Activated CD4-positive, alpha-beta memory T cell treated with anti-CD3 and anti-CD28 coated beads for 36 hours (primary cell): ENCODE results near the gene C6orf163. TPM values are rescaled to one million over a fixed set of nuclear protein-coding genes. Genes with fewer than 3 reads are reported as not detected.

ENCODE experiments used
- CTCF ChIA-PET: fragments of 350-600 bp; sonication (Branson Sonifier 250); formaldehyde crosslinking; loops from one replicate; lab custom pipeline; 2021; ENCODE audit warnings: antibody characterized with exemption, inconsistent platforms; lab: Charles Lee
- POLR2A ChIA-PET: fragments of 350-600 bp; sonication (Branson Sonifier 250); formaldehyde crosslinking; loops from one replicate; lab custom pipeline; 2021; ENCODE audit warnings: antibody characterized with exemption; lab: Charles Lee
- DNase-seq: peaks from one replicate; pipeline ENCODE4 v3.0.0-alpha.2; 2020
- H3K27ac Mint-ChIP-seq: one replicate; pipeline ENCODE4 v1.8.0; 2021; ENCODE audit warnings: mixed read lengths
- H3K27me3 Mint-ChIP-seq: one replicate; pipeline ENCODE4 v1.8.0; 2021; ENCODE audit warnings: mixed read lengths
- H3K36me3 Mint-ChIP-seq: one replicate; pipeline ENCODE4 v1.8.0; 2021; ENCODE audit warnings: mixed read lengths
- H3K4me1 Mint-ChIP-seq: one replicate; pipeline ENCODE4 v1.8.0; 2021; ENCODE audit warnings: low read depth, mixed read lengths
- H3K4me3 Mint-ChIP-seq: one replicate; pipeline ENCODE4 v1.8.0; 2021; ENCODE audit warnings: mild to moderate bottlenecking, mixed read lengths
- H3K9me3 Mint-ChIP-seq: one replicate; pipeline ENCODE4 v1.8.0; 2021; ENCODE audit warnings: mixed read lengths
- intact Hi-C: fragments of 100-400 bp; cut with micrococcal nuclease; formaldehyde crosslinking; loops from one replicate; pipeline ENCODE4 v1.15.1; 2023
- total RNA-seq, 2 experiments: library from RNA; stranded (reverse); gene quantifications; one replicate each; pipeline ENCODE4 v1.2.3, GENCODE V29; 2021

The C6orf163 gene
- total RNA-seq, 2 experiments from 2014 or later: 0.95 to 1.1 TPM

GRCh38 chr6:87395431-87395830 is 50.8 kb downstream of the C6orf163 start:
- Mint-ChIP-seq H3K9me3 (no peaks in the 10 kb centered on the region), H3K27me3 (no peaks in the 10 kb centered on the region), H3K27ac (no peak overlapping the region), H3K4me3 (no peak overlapping the region), H3K36me3 (peaks cover 2% of the 10 kb centered on the region), H3K4me1 (no peaks in the 10 kb centered on the region)
- no peak for DNase-seq
- POLR2A ChIA-PET: no interaction called here
- intact Hi-C loops: no loop called here
- CTCF ChIA-PET: no interaction called here

GRCh38 chr6:87396595-87397392 is 52.2 kb downstream of the C6orf163 start:
- no peak overlapping the region for H3K27ac Mint-ChIP-seq
- H3K4me3 Mint-ChIP-seq: no peak overlapping the region
- intact Hi-C loops: no loop called here
- POLR2A ChIA-PET: no interaction called here
- H3K36me3 Mint-ChIP-seq: peaks cover 2% of the 10 kb centered on the region
- H3K4me1 Mint-ChIP-seq: no peaks in the 10 kb centered on the region
- DNase-seq: no peak
- no peaks in the 10 kb centered on the region for H3K27me3 Mint-ChIP-seq
- CTCF ChIA-PET: no interaction called here
- H3K9me3 Mint-ChIP-seq: no peaks in the 10 kb centered on the region

GRCh38 chr6:87397656-87398055 is 53.0 kb downstream of the C6orf163 start:
- no peak overlapping the region for H3K4me3 Mint-ChIP-seq

GRCh38 chr6:87401832-87402231 is 57.2 kb downstream of the C6orf163 start:
- Mint-ChIP-seq H3K4me1 (no peaks in the 10 kb centered on the region), H3K27me3 (peaks cover 5% of the 10 kb centered on the region), H3K9me3 (no peaks in the 10 kb centered on the region), H3K27ac (no peak overlapping the region), H3K4me3 (no peak overlapping the region), H3K36me3 (no peaks in the 10 kb centered on the region)
- CTCF ChIA-PET: interaction anchor here (2.7 kb wide), 1 partner anchor 9 kb away, joined by 9 read pairs; no protein-coding TSS in a partner anchor
- DNase-seq: no peak
- intact Hi-C loops: no loop called here
- POLR2A ChIA-PET: no interaction called here

More at GRCh38 chr6:87397656-87398055, 53.0 kb downstream of the C6orf163 start:
- no peaks in the 10 kb centered on the region for H3K27me3 Mint-ChIP-seq
- no peaks in the 10 kb centered on the region for H3K9me3 Mint-ChIP-seq
- intact Hi-C loops: no loop called here
- no peak overlapping the region for H3K27ac Mint-ChIP-seq
- POLR2A ChIA-PET: no interaction called here
- H3K36me3 Mint-ChIP-seq: peaks cover 2% of the 10 kb centered on the region
- H3K4me1 Mint-ChIP-seq: no peaks in the 10 kb centered on the region
- no peak for DNase-seq
- CTCF ChIA-PET: interaction anchor here (0.7 kb wide), 1 partner anchor 319 kb away, joined by 3 read pairs; no protein-coding TSS in a partner anchor

- H3K9me3 Mint-ChIP-seq: no peaks in the 10 kb centered on the region
- ChIA-PET CTCF (interaction anchor here (1.7 kb wide), 1 partner anchor 14 kb away, joined by 5 read pairs; no protein-coding TSS in a partner anchor), POLR2A (no interaction called here)
- no peak for DNase-seq
- H3K4me3 Mint-ChIP-seq: peak overlapping the region; percentile 84
- intact Hi-C loops: loop anchor here (5.0 kb wide), 3 partner anchors 85 to 295 kb away; partner anchors contain the start of genes AKIRIN2 and SMIM8
- H3K36me3 Mint-ChIP-seq: no peaks in the 10 kb centered on the region
- H3K27me3 Mint-ChIP-seq: peaks cover 10% of the 10 kb centered on the region
- peaks cover 4% of the 10 kb centered on the region for H3K4me1 Mint-ChIP-seq
- no peak overlapping the region for H3K27ac Mint-ChIP-seq
These were observed 62.9 kb downstream of the C6orf163 start for GRCh38 chr6:87407561-87407900.

- intact Hi-C loops: loop anchor here (1.0 to 5.0 kb wide), 7 partner anchors 64 to 1729 kb away; partner anchors contain the start of genes AKIRIN2, ORC3, SLC35A1 and SMIM8
- no peaks in the 10 kb centered on the region for H3K36me3 Mint-ChIP-seq
- no peaks in the 10 kb centered on the region for H3K9me3 Mint-ChIP-seq
- H3K4me3 Mint-ChIP-seq: peak within 1 kb of the TSS; percentile 84
- peaks cover 10% of the 10 kb centered on the region for H3K27me3 Mint-ChIP-seq
- ChIA-PET CTCF (interaction anchor here (0.7 to 1.7 kb wide), 4 partner anchors 15 to 127 kb away, joined by 3 to 5 read pairs (median 3); partner anchors contain the start of genes SLC35A1 and SMIM8), POLR2A (no interaction called here)
- peak; percentile 82 for DNase-seq
- H3K4me1 Mint-ChIP-seq: peaks cover 4% of the 10 kb centered on the region
- peak within 1 kb of the TSS; percentile 64 for H3K27ac Mint-ChIP-seq
These were observed 63.5 kb downstream of the C6orf163 start, which contains the start of gene CFAP206 for GRCh38 chr6:87407901-87408720. Gene CFAP206 (plus strand): TSS chr6:87407972. CDS start chr6:87409840, 1,868 bp downstream.

- intact Hi-C loops: loop anchor here (1.0 to 5.0 kb wide), 7 partner anchors 64 to 1730 kb away; partner anchors contain the start of genes AKIRIN2, ORC3, SLC35A1 and SMIM8
- Mint-ChIP-seq H3K27me3 (peaks cover 10% of the 10 kb centered on the region), H3K27ac (peak overlapping the region; percentile 64), H3K9me3 (no peaks in the 10 kb centered on the region), H3K4me1 (peaks cover 4% of the 10 kb centered on the region), H3K4me3 (peak overlapping the region; percentile 84), H3K36me3 (no peaks in the 10 kb centered on the region)
- CTCF ChIA-PET: interaction anchor here (0.7 to 1.7 kb wide), 4 partner anchors 16 to 126 kb away, joined by 3 to 5 read pairs (median 3); partner anchors contain the start of genes SLC35A1 and SMIM8
- POLR2A ChIA-PET: no interaction called here
- DNase-seq: no peak
These were observed 64.1 kb downstream of the C6orf163 start for GRCh38 chr6:87408721-87409155.

Other genes starting within 250 kb of the C6orf163 start
- not detected for gene CGA, start 249.7 kb upstream of the C6orf163 start, total RNA-seq
- 10 to 100 TPM; 51.9 to 52.5 TPM for gene ZNF292, start 189.2 kb upstream of the C6orf163 start, total RNA-seq
- gene SMIM8, start 22.2 kb upstream of the C6orf163 start, total RNA-seq: 1 to 10 TPM; 7.6 to 8.1 TPM
- not detected for gene GJB7, start 15.5 kb upstream of the C6orf163 start, total RNA-seq
- not detected for gene CFAP206, start 63.2 kb downstream of the C6orf163 start, total RNA-seq
- gene SLC35A1, start 128.2 kb downstream of the C6orf163 start, total RNA-seq: 1 to 10 TPM; 7.8 to 9.5 TPM
- 10 to 100 TPM; 20.0 to 20.8 TPM for gene RARS2, start 245.2 kb downstream of the C6orf163 start, total RNA-seq
- gene ORC3, start 245.3 kb downstream of the C6orf163 start, total RNA-seq: 10 to 100 TPM; 35.0 to 38.7 TPM